Measurements from ENCODE around the gene GRIP2.

GRCh38 chr3:14546041-14546440 is 5.9 kb upstream of the GRIP2 start:
- no peak for TF ChIP-seq POLR2AphosphoS5 (IDR thresholded peaks at IDR 0.05; ENCODE audit: low read depth, low read length)
- TF ChIP-seq TAF1 (IDR thresholded peaks at IDR 0.05; ENCODE audit: borderline replicate concordance, insufficient read depth, low read length), result no peak
- TF ChIP-seq, protein P1, sequence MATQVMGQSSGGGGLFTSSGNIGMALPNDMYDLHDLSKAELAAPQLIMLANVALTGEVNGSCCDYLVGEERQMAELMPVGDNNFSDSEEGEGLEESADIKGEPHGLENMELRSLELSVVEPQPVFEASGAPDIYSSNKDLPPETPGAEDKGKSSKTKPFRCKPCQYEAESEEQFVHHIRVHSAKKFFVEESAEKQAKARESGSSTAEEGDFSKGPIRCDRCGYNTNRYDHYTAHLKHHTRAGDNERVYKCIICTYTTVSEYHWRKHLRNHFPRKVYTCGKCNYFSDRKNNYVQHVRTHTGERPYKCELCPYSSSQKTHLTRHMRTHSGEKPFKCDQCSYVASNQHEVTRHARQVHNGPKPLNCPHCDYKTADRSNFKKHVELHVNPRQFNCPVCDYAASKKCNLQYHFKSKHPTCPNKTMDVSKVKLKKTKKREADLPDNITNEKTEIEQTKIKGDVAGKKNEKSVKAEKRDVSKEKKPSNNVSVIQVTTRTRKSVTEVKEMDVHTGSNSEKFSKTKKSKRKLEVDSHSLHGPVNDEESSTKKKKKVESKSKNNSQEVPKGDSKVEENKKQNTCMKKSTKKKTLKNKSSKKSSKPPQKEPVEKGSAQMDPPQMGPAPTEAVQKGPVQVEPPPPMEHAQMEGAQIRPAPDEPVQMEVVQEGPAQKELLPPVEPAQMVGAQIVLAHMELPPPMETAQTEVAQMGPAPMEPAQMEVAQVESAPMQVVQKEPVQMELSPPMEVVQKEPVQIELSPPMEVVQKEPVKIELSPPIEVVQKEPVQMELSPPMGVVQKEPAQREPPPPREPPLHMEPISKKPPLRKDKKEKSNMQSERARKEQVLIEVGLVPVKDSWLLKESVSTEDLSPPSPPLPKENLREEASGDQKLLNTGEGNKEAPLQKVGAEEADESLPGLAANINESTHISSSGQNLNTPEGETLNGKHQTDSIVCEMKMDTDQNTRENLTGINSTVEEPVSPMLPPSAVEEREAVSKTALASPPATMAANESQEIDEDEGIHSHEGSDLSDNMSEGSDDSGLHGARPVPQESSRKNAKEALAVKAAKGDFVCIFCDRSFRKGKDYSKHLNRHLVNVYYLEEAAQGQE (IDR thresholded peaks at IDR 0.05; ENCODE audit: insufficient read depth in 1 of 2, low read depth in 2 of 2, low read length in 2 of 2), result no peak

All from PFSK-1 (cell line).